IPS-18a (cell line): ENCODE data around the gene KCNN2.

ENCODE experiments used
- H3K27ac ChIP-seq: one replicate; pipeline ENCODE4 v1.5.1; 2013; ENCODE audit warnings: low read length
- H3K27me3 ChIP-seq: one replicate; pipeline ENCODE4 v1.6.1; 2013; ENCODE audit warnings: mild to moderate bottlenecking, low read length; ENCODE audit not compliant: control insufficient read depth, insufficient read depth
- H3K36me3 ChIP-seq: one replicate; pipeline ENCODE4 v1.6.1; 2013; ENCODE audit warnings: low read depth, low read length; ENCODE audit not compliant: control insufficient read depth
- H3K4me1 ChIP-seq: one replicate; pipeline ENCODE4 v1.6.1; 2013; ENCODE audit warnings: low read depth, low read length; ENCODE audit not compliant: control insufficient read depth
- H3K4me3 ChIP-seq: one replicate; pipeline ENCODE4 v1.5.1; 2013; ENCODE audit warnings: low read length
- H3K9ac ChIP-seq: one replicate; pipeline ENCODE4 v1.6.1; 2013; ENCODE audit warnings: mild to moderate bottlenecking, low read length, moderate library complexity
- H3K9me3 ChIP-seq: one replicate; pipeline ENCODE4 v1.6.1; 2013; ENCODE audit warnings: low read depth, low read length; ENCODE audit not compliant: control insufficient read depth

KCNN2 gene

GRCh38 chr5:114361724-114362196, at the start of gene KCNN2:
TSS of gene KCNN2 (plus strand) at chr5:114362070. CDS start at chr5:114362140, 70 bp downstream.
- peak within 1 kb of the TSS; percentile 79 for H3K4me3 ChIP-seq
- H3K4me1 ChIP-seq, result peaks cover 34% of the 10 kb centered on the region
- H3K9me3 ChIP-seq, result no peaks in the 10 kb centered on the region
- H3K36me3 ChIP-seq, result peaks cover 6% of the 10 kb centered on the region
- no peak within 1 kb of the TSS for H3K27ac ChIP-seq
- H3K9ac ChIP-seq, result peak within 1 kb of the TSS; percentile 79
- H3K27me3 ChIP-seq, result peaks cover 14% of the 10 kb centered on the region

GRCh38 chr5:114312658-114313057, 49.2 kb upstream of the KCNN2 start:
- no peaks in the 10 kb centered on the region for H3K9me3 ChIP-seq
- no peaks in the 10 kb centered on the region for H3K27me3 ChIP-seq
- H3K9ac ChIP-seq, result no peak overlapping the region
- H3K36me3 ChIP-seq, result no peaks in the 10 kb centered on the region
- H3K4me3 ChIP-seq, result no peak overlapping the region
- H3K27ac ChIP-seq, result no peak overlapping the region
- peaks cover 36% of the 10 kb centered on the region for H3K4me1 ChIP-seq

GRCh38 chr5:114314061-114314460, 47.8 kb upstream of the KCNN2 start:
- Histone ChIP-seq H3K4me1 (peaks cover 22% of the 10 kb centered on the region), H3K27me3 (no peaks in the 10 kb centered on the region), H3K9ac (no peak overlapping the region), H3K9me3 (no peaks in the 10 kb centered on the region), H3K27ac (no peak overlapping the region), H3K4me3 (no peak overlapping the region), H3K36me3 (no peaks in the 10 kb centered on the region)

GRCh38 chr5:114316167-114316566, 45.7 kb upstream of the KCNN2 start:
- H3K4me1 ChIP-seq, result peaks cover 17% of the 10 kb centered on the region

GRCh38 chr5:114317751-114318150, 44.1 kb upstream of the KCNN2 start:
- H3K27ac ChIP-seq, result no peak overlapping the region
- peaks cover 4% of the 10 kb centered on the region for H3K4me1 ChIP-seq
- H3K36me3 ChIP-seq, result no peaks in the 10 kb centered on the region
- no peak overlapping the region for H3K9ac ChIP-seq
- H3K9me3 ChIP-seq, result no peaks in the 10 kb centered on the region
- no peak overlapping the region for H3K4me3 ChIP-seq
- H3K27me3 ChIP-seq, result no peaks in the 10 kb centered on the region

More at GRCh38 chr5:114316167-114316566, 45.7 kb upstream of the KCNN2 start:
- no peaks in the 10 kb centered on the region for H3K27me3 ChIP-seq
- no peaks in the 10 kb centered on the region for H3K9me3 ChIP-seq
- H3K27ac ChIP-seq, result no peak overlapping the region
- no peaks in the 10 kb centered on the region for H3K36me3 ChIP-seq
- no peak overlapping the region for H3K4me3 ChIP-seq
- no peak overlapping the region for H3K9ac ChIP-seq

GRCh38 chr5:114319236-114319635, 42.6 kb upstream of the KCNN2 start:
- Histone ChIP-seq H3K9ac (no peak overlapping the region), H3K9me3 (no peaks in the 10 kb centered on the region), H3K27ac (no peak overlapping the region), H3K36me3 (no peaks in the 10 kb centered on the region), H3K27me3 (no peaks in the 10 kb centered on the region), H3K4me3 (no peak overlapping the region), H3K4me1 (no peaks in the 10 kb centered on the region)

- Histone ChIP-seq H3K4me1 (no peaks in the 10 kb centered on the region), H3K9me3 (no peaks in the 10 kb centered on the region), H3K27ac (no peak overlapping the region), H3K36me3 (no peaks in the 10 kb centered on the region), H3K9ac (no peak overlapping the region), H3K4me3 (no peak overlapping the region), H3K27me3 (no peaks in the 10 kb centered on the region)
Measured at GRCh38 chr5:114319821-114320220, 42.0 kb upstream of the KCNN2 start.

GRCh38 chr5:114324282-114324681, 37.6 kb upstream of the KCNN2 start:
- no peaks in the 10 kb centered on the region for H3K27me3 ChIP-seq
- no peak overlapping the region for H3K27ac ChIP-seq
- H3K36me3 ChIP-seq, result no peaks in the 10 kb centered on the region
- H3K4me1 ChIP-seq, result no peaks in the 10 kb centered on the region
- H3K4me3 ChIP-seq, result no peak overlapping the region
- H3K9ac ChIP-seq, result no peak overlapping the region
- H3K9me3 ChIP-seq, result no peaks in the 10 kb centered on the region

- Histone ChIP-seq H3K27ac (no peak overlapping the region), H3K36me3 (no peaks in the 10 kb centered on the region), H3K9ac (no peak overlapping the region), H3K9me3 (no peaks in the 10 kb centered on the region), H3K4me3 (no peak overlapping the region), H3K4me1 (no peaks in the 10 kb centered on the region), H3K27me3 (no peaks in the 10 kb centered on the region)
Measured at GRCh38 chr5:114325541-114325940, 36.3 kb upstream of the KCNN2 start.

GRCh38 chr5:114327474-114327873, 34.4 kb upstream of the KCNN2 start:
- Histone ChIP-seq H3K9ac (no peak overlapping the region), H3K9me3 (no peaks in the 10 kb centered on the region), H3K36me3 (no peaks in the 10 kb centered on the region), H3K4me3 (no peak overlapping the region), H3K4me1 (no peaks in the 10 kb centered on the region), H3K27ac (no peak overlapping the region), H3K27me3 (no peaks in the 10 kb centered on the region)

- no peak overlapping the region for H3K9ac ChIP-seq
Measured at GRCh38 chr5:114327987-114328386, 33.9 kb upstream of the KCNN2 start.

GRCh38 chr5:114330916-114331531, 30.8 kb upstream of the KCNN2 start:
- H3K4me3 ChIP-seq, result no peak overlapping the region
- no peaks in the 10 kb centered on the region for H3K9me3 ChIP-seq
- H3K4me1 ChIP-seq, result no peaks in the 10 kb centered on the region
- H3K27me3 ChIP-seq, result no peaks in the 10 kb centered on the region
- H3K27ac ChIP-seq, result no peak overlapping the region
- no peak overlapping the region for H3K9ac ChIP-seq
- H3K36me3 ChIP-seq, result no peaks in the 10 kb centered on the region

More at GRCh38 chr5:114327987-114328386, 33.9 kb upstream of the KCNN2 start:
- Histone ChIP-seq H3K27ac (no peak overlapping the region), H3K36me3 (no peaks in the 10 kb centered on the region), H3K4me1 (no peaks in the 10 kb centered on the region), H3K9me3 (no peaks in the 10 kb centered on the region), H3K27me3 (no peaks in the 10 kb centered on the region), H3K4me3 (no peak overlapping the region)
